SK-MEL-5 (cell line): ENCODE measurements around the gene CTU1. TPM values are rescaled to one million over a fixed set of nuclear protein-coding genes. Genes with fewer than 3 reads are reported as not detected.

ENCODE experiments used
- DNase-seq: peaks from one replicate; pipeline ENCODE4 v3.0.0-alpha.2; 2016; ENCODE audit warnings: low read depth, low spot score
- in situ Hi-C: cut with HindIII; loops from 2 replicates; pipeline ENCODE4 v1.10.0; 2016; ENCODE audit warnings: low sequenced_read_pairs, high pct_unique_total_duplicates, low pct_unique_long_range_greater_than_20kb
- total RNA-seq: library from RNA; depleted of rRNA; stranded (reverse); fragments of >200 nt; shearing (Covaris generic); gene quantifications from 2 replicates; pipeline ENCODE4 v1.2.3, GENCODE V29; 2014; rRNA removed

CTU1 gene
- total RNA-seq, 1 experiment from 2014 or later: 13.8 TPM

- no peak for DNase-seq
- in situ Hi-C loops: no loop called here
Observed at GRCh38 chr19:51075998-51076397, 32.2 kb downstream of the CTU1 start.

- in situ Hi-C loops: no loop called here
- DNase-seq: peak; percentile 36
Observed at GRCh38 chr19:51071095-51071405, 37.2 kb downstream of the CTU1 start.

- in situ Hi-C loops: no loop called here
- DNase-seq: peak; percentile 2
Observed at GRCh38 chr19:51070334-51071094, 37.7 kb downstream of the CTU1 start.

- no peak for DNase-seq
- in situ Hi-C loops: no loop called here
Observed at GRCh38 chr19:51066393-51067186, 41.6 kb downstream of the CTU1 start.

- no peak for DNase-seq
- in situ Hi-C loops: no loop called here
Observed at GRCh38 chr19:51065221-51065960, 42.8 kb downstream of the CTU1 start.

GRCh38 chr19:51064534-51065220, 43.5 kb downstream of the CTU1 start, which contains the start of gene KLK13:
KLK13 (minus strand) TSS chr19:51065092; CDS start chr19:51065067, 25 bp downstream.
- no peak for DNase-seq
- in situ Hi-C loops: no loop called here

GRCh38 chr19:51063664-51064063, 44.5 kb downstream of the CTU1 start:
- no peak for DNase-seq
- in situ Hi-C loops: no loop called here

GRCh38 chr19:51060973-51061372, 47.2 kb downstream of the CTU1 start:
- DNase-seq: no peak
- in situ Hi-C loops: no loop called here

DNA sequence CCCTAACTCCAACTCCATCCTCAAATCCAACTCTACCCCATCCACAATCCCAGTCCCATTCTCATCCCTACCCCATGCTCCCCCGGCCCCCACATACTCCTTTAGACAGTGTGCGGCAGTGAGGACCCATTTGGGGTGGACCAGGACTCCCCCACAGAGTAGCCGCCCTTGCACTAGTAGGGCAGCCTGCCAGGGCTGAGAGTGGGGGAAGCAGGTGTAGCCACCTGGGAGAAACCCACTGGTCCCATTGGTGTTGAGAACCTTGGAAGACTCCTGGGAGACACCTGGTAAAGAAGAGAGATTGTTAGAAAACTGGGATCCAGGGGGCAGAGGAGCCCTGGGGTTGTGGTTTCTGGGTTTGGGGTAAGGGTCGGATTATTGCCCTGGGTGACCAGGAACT, 47.9 kb downstream of the CTU1 start:
- DNase-seq: no peak
- in situ Hi-C loops: no loop called here

- DNase-seq: no peak
- in situ Hi-C loops: no loop called here
Observed at GRCh38 chr19:51059715-51060114, 48.5 kb downstream of the CTU1 start.

GRCh38 chr19:51055866-51056265, 52.3 kb downstream of the CTU1 start:
- in situ Hi-C loops: no loop called here
- DNase-seq: no peak

Other genes starting within 250 kb of the CTU1 start
- 0.96 and 2.0 TPM in 2 replicates for gene KLK2, start 235.0 kb downstream of the CTU1 start, total RNA-seq
- 1.0 TPM in 1 of 2 replicates, not detected in the other for gene KLK4, start 197.0 kb downstream of the CTU1 start, total RNA-seq
- gene KLK5, start 155.4 kb downstream of the CTU1 start, total RNA-seq: not detected in 2 replicates
- not detected in 2 replicates for gene KLK6, start 138.8 kb downstream of the CTU1 start, total RNA-seq
- not detected in 2 replicates for gene KLK7, start 124.5 kb downstream of the CTU1 start, total RNA-seq
- 0.96 TPM in 1 of 2 replicates, not detected in the other for gene KLK8, start 106.8 kb downstream of the CTU1 start, total RNA-seq
- gene KLK10, start 88.7 kb downstream of the CTU1 start, total RNA-seq: not detected in 2 replicates
- not detected in 2 replicates for gene KLK11, start 81.8 kb downstream of the CTU1 start, total RNA-seq
- gene KLK12, start 73.4 kb downstream of the CTU1 start, total RNA-seq: not detected in 2 replicates
- gene KLK13, start 43.3 kb downstream of the CTU1 start, total RNA-seq: not detected in 2 replicates
- not detected in 2 replicates for gene KLK14, start 25.5 kb downstream of the CTU1 start, total RNA-seq
- not detected in 2 replicates for gene SIGLEC9, start 16.5 kb upstream of the CTU1 start, total RNA-seq
- not detected in 2 replicates for gene SIGLEC7, start 33.9 kb upstream of the CTU1 start, total RNA-seq
- 0.19 and 0.63 TPM in 2 replicates for gene CD33, start 116.7 kb upstream of the CTU1 start, total RNA-seq
- not detected in 2 replicates for gene SIGLECL1, start 142.7 kb upstream of the CTU1 start, total RNA-seq
- gene IGLON5, start 203.2 kb upstream of the CTU1 start, total RNA-seq: 0.11 TPM in 1 of 2 replicates, not detected in the other
- 0.75 and 0.77 TPM in 2 replicates for gene VSIG10L, start 233.7 kb upstream of the CTU1 start, total RNA-seq